Spleen (tissue), 11 donors: ENCODE measurements around the gene CLDN11. TPM values are rescaled to one million over a fixed set of nuclear protein-coding genes. Genes with fewer than 3 reads are reported as not detected.

ENCODE experiments used
- DNase-seq: peaks from one replicate; pipeline ENCODE4 v3.0.0-alpha.2; 2020
- H3K27ac ChIP-seq, 8 donors: fragments of 200-600 bp; sonication (generic) in 7 of 8; 1 replicate in 4 of 8; 2 replicates in 4 of 8; pipeline versions ENCODE4 v1.5.0 to v1.8.0; 2016 to 2021; ENCODE audit warnings: inconsistent platforms in 4 of 8, mild to moderate bottlenecking in 4 of 8, moderate library complexity in 1 of 8
- H3K27me3 ChIP-seq, 7 donors: fragments of 200-600 bp; sonication (generic) in 6 of 7; replicated peaks in 1 of 7; 1 replicate in 4 of 7; 2 replicates in 3 of 7; pipeline versions ENCODE4 v1.5.0 to v1.8.0; 2016 to 2021; ENCODE audit warnings: inconsistent platforms in 3 of 7, mild to moderate bottlenecking in 1 of 7
- H3K36me3 ChIP-seq, 6 donors: fragments of 200-600 bp; sonication (generic) in 5 of 6; 1 replicate in 4 of 6; 2 replicates in 2 of 6; pipeline versions ENCODE4 v1.5.0 to v1.8.0; 2016 to 2021; ENCODE audit warnings: inconsistent platforms in 2 of 6
- H3K4me1 ChIP-seq, 6 donors: fragments of 200-600 bp; sonication (generic) in 5 of 6; 1 replicate in 3 of 6; 2 replicates in 3 of 6; pipeline versions ENCODE4 v1.5.0 to v1.8.0; 2016 to 2021; ENCODE audit warnings: inconsistent platforms in 3 of 6
- H3K4me3 ChIP-seq, 8 donors: fragments of 200-600 bp; sonication (generic) in 7 of 8; 1 replicate in 4 of 8; 2 replicates in 4 of 8; pipeline versions ENCODE4 v1.5.0 to v1.8.0; 2016 to 2021; ENCODE audit warnings: inconsistent platforms in 4 of 8, mild to moderate bottlenecking in 4 of 8, moderate library complexity in 2 of 8
- H3K9me3 ChIP-seq, 8 donors: fragments of 200-600 bp; sonication (generic) in 7 of 8; 1 replicate in 4 of 8; 2 replicates in 4 of 8; pipeline versions ENCODE4 v1.5.0 to v1.8.0; 2016 to 2021; ENCODE audit warnings: inconsistent platforms in 4 of 8
- POLR2A ChIP-seq, 3 donors: fragments of 450-650 bp; IDR thresholded peaks; one replicate each; pipeline ENCODE4 v1.5.1; 2017; ENCODE audit warnings: antibody characterized with exemption in 3 of 3, mild to moderate bottlenecking in 1 of 3
- POLR2AphosphoS5 ChIP-seq, 3 donors: sonication (generic); formaldehyde crosslinking; IDR thresholded peaks; one replicate each; pipeline ENCODE4 v1.5.1; 2017; ENCODE audit warnings: antibody characterized with exemption in 3 of 3
- WGBS, 5 donors: extraction: QIAGEN DNeasy Blood & Tissue Kit in 3 of 5; methylation state at CpG; one replicate each; pipeline versions ENCODE4 v1.1.5 to v1.1.7; 2013 to 2018; 5-methylcytosine and 5-hydroxymethylcytosine counted together
- intact Hi-C: fragments of 100-400 bp; cut with DNase I; formaldehyde crosslinking; loops from one replicate; pipeline ENCODE4 v1.15.0; 2023; ENCODE audit warnings: low total_unique reads
- polyA plus RNA-seq, 3 donors: library from polyadenylated mRNA; stranded (reverse); fragments of 200-250 nt; gene quantifications; one replicate each; pipeline ENCODE4 v1.2.1, GENCODE V29; 2013
- total RNA-seq, 7 donors: library from RNA; depleted of rRNA in 3 of 7; stranded (reverse); fragments of >200 nt in 3 of 7; fragmentation: NEBNext Ultra II Directional in 4 of 7; extraction: Animal tissue kit (Norgen Biotek cat#: 25700) in 4 of 7; gene quantifications; one replicate each; pipeline versions ENCODE4 v1.1.0 to v1.2.1, GENCODE V29; 2016 to 2021
- TF ChIP-seq, protein P1 (sequence below), 11 experiments: fragments of 200-600 bp in 7 of 11; fragments of 450-650 bp in 4 of 11; sonication (generic) in 4 of 11; IDR thresholded peaks in 8 of 11; conservative IDR thresholded peaks in 3 of 11; 1 replicate in 7 of 11; 2 replicates in 4 of 11; pipeline versions ENCODE4 v1.4.0 to v1.8.0; 2016 to 2021; ENCODE audit warnings: antibody characterized with exemption in 11 of 11, inconsistent platforms in 4 of 11, mild to moderate bottlenecking in 1 of 11
- donor health status: healthy with polysubstance abuse.
- donor health status: DM: no; HTN: no; CAD: no; lungs with moderate emphysema.
- donor health status: DM: no; HTN: no; CAD: no.
- donor health status: Bipolar disorder and iron deficiency.
- donor health status: healthy.
- donor health status: DM: no; HTN: no; CAD: no.
- donor health status: DM: yes; HTN: yes; CAD: no.

CLDN11 gene
- total and polyA plus RNA-seq, 10 donors = 0.70 to 10.7 (median 4.1) TPM

- DNase-seq = no peak
- Histone ChIP-seq H3K4me1 (no peaks in the 10 kb centered on the region), H3K4me3 (no peak overlapping the region), H3K36me3 (no peaks in the 10 kb centered on the region), H3K27me3 (peaks cover 0 to 9% (median 0%) of the 10 kb centered on the region in 7 donors), H3K27ac (no peak overlapping the region), H3K9me3 (no peaks in the 10 kb centered on the region)
- 46 to 55% (median 49%) methylated on average over 4 of the region's 4 CpGs for WGBS, 5 donors
- intact Hi-C loops = no loop called here
- no peak for TF ChIP-seq POLR2AphosphoS5 (IDR thresholded peaks at IDR 0.05)
- no peak for TF ChIP-seq POLR2A (IDR thresholded peaks at IDR 0.05)
These were observed 39.6 kb downstream of the CLDN11 start for GRCh38 chr3:170458285-170458684.

DNA sequence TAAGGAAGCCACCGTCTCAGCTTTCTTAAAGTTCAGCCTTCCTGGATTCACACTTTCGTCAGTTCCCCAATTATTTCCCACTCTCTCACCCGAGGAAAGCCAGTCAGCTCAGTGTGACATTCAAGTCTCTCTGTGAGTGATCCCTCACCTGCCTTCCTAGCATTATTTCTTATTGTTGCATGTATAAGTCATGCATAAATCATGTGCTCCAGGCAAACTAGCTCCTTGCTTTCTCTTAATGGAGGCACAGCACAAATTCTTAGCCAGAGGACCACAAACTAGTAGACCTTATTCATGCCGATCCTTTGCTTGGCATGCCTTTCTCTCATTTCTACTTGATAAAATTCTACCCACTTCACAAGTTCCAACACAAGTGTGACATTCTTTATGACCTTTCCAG, 44.3 kb downstream of the CLDN11 start:
- Histone ChIP-seq H3K27me3 (peaks cover 0 to 20% (median 0%) of the 10 kb centered on the region in 7 donors), H3K4me1 (no peaks in the 10 kb centered on the region), H3K4me3 (no peak overlapping the region), H3K9me3 (no peaks in the 10 kb centered on the region), H3K36me3 (no peaks in the 10 kb centered on the region), H3K27ac (no peak overlapping the region)
- intact Hi-C loops = no loop called here
- TF ChIP-seq POLR2A (IDR thresholded peaks at IDR 0.05) = no peak
- no peak for TF ChIP-seq POLR2AphosphoS5 (IDR thresholded peaks at IDR 0.05)
- TF ChIP-seq, protein P1, sequence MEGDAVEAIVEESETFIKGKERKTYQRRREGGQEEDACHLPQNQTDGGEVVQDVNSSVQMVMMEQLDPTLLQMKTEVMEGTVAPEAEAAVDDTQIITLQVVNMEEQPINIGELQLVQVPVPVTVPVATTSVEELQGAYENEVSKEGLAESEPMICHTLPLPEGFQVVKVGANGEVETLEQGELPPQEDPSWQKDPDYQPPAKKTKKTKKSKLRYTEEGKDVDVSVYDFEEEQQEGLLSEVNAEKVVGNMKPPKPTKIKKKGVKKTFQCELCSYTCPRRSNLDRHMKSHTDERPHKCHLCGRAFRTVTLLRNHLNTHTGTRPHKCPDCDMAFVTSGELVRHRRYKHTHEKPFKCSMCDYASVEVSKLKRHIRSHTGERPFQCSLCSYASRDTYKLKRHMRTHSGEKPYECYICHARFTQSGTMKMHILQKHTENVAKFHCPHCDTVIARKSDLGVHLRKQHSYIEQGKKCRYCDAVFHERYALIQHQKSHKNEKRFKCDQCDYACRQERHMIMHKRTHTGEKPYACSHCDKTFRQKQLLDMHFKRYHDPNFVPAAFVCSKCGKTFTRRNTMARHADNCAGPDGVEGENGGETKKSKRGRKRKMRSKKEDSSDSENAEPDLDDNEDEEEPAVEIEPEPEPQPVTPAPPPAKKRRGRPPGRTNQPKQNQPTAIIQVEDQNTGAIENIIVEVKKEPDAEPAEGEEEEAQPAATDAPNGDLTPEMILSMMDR (IDR thresholded peaks at IDR 0.05 in 8 of 11, conservative IDR thresholded peaks at IDR 0.05 in 3 of 11) = no peak
- 64 to 85% (median 71%) methylated on average over 4 of the region's 4 CpGs for WGBS, 5 donors
- DNase-seq = no peak

DNA sequence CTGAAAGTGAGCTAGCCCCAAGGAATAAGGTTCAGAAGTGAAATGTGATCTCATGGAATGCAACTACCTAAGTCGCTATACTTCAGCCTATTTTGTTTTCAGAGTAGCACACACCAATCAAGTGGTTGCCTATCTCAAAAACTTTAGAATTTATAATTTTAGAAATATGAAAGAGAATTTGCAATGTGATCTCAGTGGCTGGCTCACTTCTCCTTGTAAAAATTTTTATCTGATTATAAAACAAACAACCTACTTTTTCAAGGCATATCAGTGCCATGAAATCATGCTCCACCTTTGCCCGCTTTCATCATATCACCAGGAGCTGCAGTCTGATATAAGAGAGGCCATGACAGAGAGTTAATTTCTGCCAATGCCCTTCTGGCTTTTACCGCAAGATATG, 47.3 kb downstream of the CLDN11 start:
- no peaks in the 10 kb centered on the region for H3K9me3 ChIP-seq
- H3K27ac ChIP-seq = no peak overlapping the region
- no peaks in the 10 kb centered on the region for H3K36me3 ChIP-seq
- no peak for DNase-seq
- H3K4me3 ChIP-seq = no peak overlapping the region
- peaks cover 0 to 19% (median 0%) of the 10 kb centered on the region in 7 donors for H3K27me3 ChIP-seq
- TF ChIP-seq POLR2AphosphoS5 (IDR thresholded peaks at IDR 0.05) (no peak), POLR2A (IDR thresholded peaks at IDR 0.05) (no peak)
- TF ChIP-seq, protein P1 (IDR thresholded peaks at IDR 0.05 in 8 of 11, conservative IDR thresholded peaks at IDR 0.05 in 3 of 11) = no peak
- intact Hi-C loops = no loop called here
- H3K4me1 ChIP-seq = no peaks in the 10 kb centered on the region
- 64 to 79% (median 76%) methylated on average over 3 of the region's 3 CpGs for WGBS, 5 donors

GRCh38 chr3:170467007-170467406, 48.3 kb downstream of the CLDN11 start:
- TF ChIP-seq POLR2A (IDR thresholded peaks at IDR 0.05) (no peak), POLR2AphosphoS5 (IDR thresholded peaks at IDR 0.05) (no peak)
- TF ChIP-seq, protein P1 (IDR thresholded peaks at IDR 0.05 in 8 of 11, conservative IDR thresholded peaks at IDR 0.05 in 3 of 11) = no peak
- H3K36me3 ChIP-seq = no peaks in the 10 kb centered on the region
- DNase-seq = no peak
- no peaks in the 10 kb centered on the region for H3K9me3 ChIP-seq
- peaks cover 0 to 19% (median 0%) of the 10 kb centered on the region in 7 donors for H3K27me3 ChIP-seq
- WGBS, 5 donors = 74 to 83% (median 80%) methylated on average over 14 of the region's 14 CpGs
- intact Hi-C loops = no loop called here
- H3K4me1 ChIP-seq = no peaks in the 10 kb centered on the region
- H3K4me3 ChIP-seq = no peak overlapping the region
- no peak overlapping the region for H3K27ac ChIP-seq
